Cerebellar nuclear complex (tissue), 1 donor: ENCODE data around the gene GOLIM4.
"Not testable (repeated sequence)": the region's sequence is repeated elsewhere in the genome, so short reads cannot be mapped to it uniquely, and the experiment has no call there.

Source experiments
- DNase-seq, 2 experiments: peaks; one replicate each; lab custom pipeline; 2025; lab: John Stamatoyannopoulos, UW

Gene GOLIM4

GRCh38 chr3:168073842-168074605, 21.7 kb downstream of the GOLIM4 start:
- DNase-seq: no peak

GRCh38 chr3:168072323-168072650, 23.4 kb downstream of the GOLIM4 start:
- no peak for DNase-seq

- DNase-seq: no peak
Observed at GRCh38 chr3:168071591-168072322, 24.0 kb downstream of the GOLIM4 start.

- DNase-seq: no peak
Observed at GRCh38 chr3:168070919-168071318, 24.8 kb downstream of the GOLIM4 start.

- no peak for DNase-seq
Observed at GRCh38 chr3:168068346-168068745, 27.4 kb downstream of the GOLIM4 start.

- DNase-seq: no peak
Observed at GRCh38 chr3:168066882-168067281, 28.8 kb downstream of the GOLIM4 start.

- DNase-seq: no peak
Observed at GRCh38 chr3:168065569-168065968, 30.2 kb downstream of the GOLIM4 start.

GRCh38 chr3:168063122-168063521, 32.6 kb downstream of the GOLIM4 start:
- DNase-seq: no peak

GRCh38 chr3:168062679-168063078, 33.0 kb downstream of the GOLIM4 start:
- DNase-seq: no peak

GRCh38 chr3:168061332-168061996, 34.3 kb downstream of the GOLIM4 start:
- DNase-seq: no peak

GRCh38 chr3:168060317-168060716, 35.4 kb downstream of the GOLIM4 start:
- no peak for DNase-seq

GRCh38 chr3:168058481-168058880, 37.2 kb downstream of the GOLIM4 start:
- DNase-seq: no peak

GRCh38 chr3:168056398-168057230, 39.1 kb downstream of the GOLIM4 start:
- not testable (repeated sequence) for DNase-seq

GRCh38 chr3:168054447-168054846, 41.3 kb downstream of the GOLIM4 start:
- no peak for DNase-seq

- no peak for DNase-seq
Observed at GRCh38 chr3:168053115-168053514, 42.6 kb downstream of the GOLIM4 start.

- DNase-seq: no peak
Observed at GRCh38 chr3:168052515-168052914, 43.2 kb downstream of the GOLIM4 start.

GRCh38 chr3:168051531-168052471, 43.9 kb downstream of the GOLIM4 start:
- DNase-seq: no peak

GRCh38 chr3:168051070-168051469, 44.7 kb downstream of the GOLIM4 start:
- no peak for DNase-seq

GRCh38 chr3:168049367-168049974, 46.3 kb downstream of the GOLIM4 start:
- DNase-seq: no peak
